ENCODE data around the gene RBM28. TPM values are rescaled to one million over a fixed set of nuclear protein-coding genes. Genes with fewer than 3 reads are reported as not detected.
A peak's percentile ranks its signal among the peaks of the same experiment; 100 is the strongest.

Gene RBM28
- total RNA-seq, 2 donors from 2014 or later = 43.4 to 51.3 TPM

DNA sequence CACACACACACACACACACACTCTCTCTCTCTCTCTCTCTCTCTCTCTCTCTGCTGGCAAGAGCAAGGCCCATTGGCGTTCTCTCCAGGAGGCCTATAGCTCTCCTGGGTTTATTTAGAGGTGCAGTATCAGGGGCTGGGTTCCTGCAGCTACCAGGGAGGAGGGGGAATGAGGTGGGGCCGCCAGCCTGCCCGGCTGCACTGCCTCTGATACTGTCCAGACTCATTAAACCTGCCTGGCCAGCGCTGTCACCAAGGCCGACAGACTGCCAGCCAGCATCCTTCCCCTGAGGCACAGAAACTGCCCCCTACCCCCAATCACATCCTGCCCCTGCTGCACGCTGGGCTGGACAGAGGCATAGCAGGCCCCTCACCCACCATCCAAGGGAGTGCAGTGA is 13.5 kb upstream of the RBM28 start:
- H3K36me3 Mint-ChIP-seq = peaks cover 0 to 11% of the 10 kb centered on the region in 2 donors
- ATAC-seq = no peak
- H3K27ac Mint-ChIP-seq = no peak overlapping the region
- no peaks in the 10 kb centered on the region for H3K9me3 Mint-ChIP-seq
- DNase-seq (ENCODE audit: low spot score in 2 of 2) = no peak

DNA sequence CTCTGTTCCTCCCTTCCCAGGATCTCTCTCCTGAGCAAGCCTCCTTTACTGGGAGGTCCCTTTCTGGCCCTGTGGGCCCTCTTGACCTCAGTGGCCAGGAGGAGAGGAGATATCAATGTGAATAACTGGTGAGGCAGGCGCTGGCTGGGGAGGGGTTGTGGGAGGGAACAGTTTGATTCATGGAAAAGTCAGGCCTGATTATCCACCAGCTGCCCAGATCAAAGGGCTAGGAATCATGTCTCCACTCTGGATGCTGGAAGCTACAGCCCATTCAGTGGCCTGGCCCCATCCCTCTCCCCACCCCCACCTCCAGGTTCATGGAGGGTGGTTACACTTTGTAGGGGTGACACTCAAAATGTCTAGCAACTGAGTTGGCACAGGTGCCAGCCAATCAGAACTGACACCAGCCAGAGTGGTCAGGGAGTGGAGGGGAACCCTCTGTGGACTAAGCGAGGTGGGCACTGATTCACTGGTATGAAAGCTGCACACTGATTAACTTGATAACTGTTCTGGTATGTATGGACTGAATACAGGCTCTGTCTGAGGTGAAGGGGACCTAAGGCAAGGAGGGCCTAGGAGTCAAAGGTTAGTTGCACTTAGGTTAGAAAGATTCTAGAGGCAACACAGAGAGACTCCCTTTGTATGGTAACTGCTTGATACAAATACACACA is 13.0 kb upstream of the RBM28 start:
- H3K9me3 Mint-ChIP-seq = no peaks in the 10 kb centered on the region
- DNase-seq (ENCODE audit: low spot score in 2 of 2) = no peak
- no peak for ATAC-seq
- H3K36me3 Mint-ChIP-seq = peaks cover 0 to 6% of the 10 kb centered on the region in 2 donors
- no peak overlapping the region for H3K27ac Mint-ChIP-seq

DNA sequence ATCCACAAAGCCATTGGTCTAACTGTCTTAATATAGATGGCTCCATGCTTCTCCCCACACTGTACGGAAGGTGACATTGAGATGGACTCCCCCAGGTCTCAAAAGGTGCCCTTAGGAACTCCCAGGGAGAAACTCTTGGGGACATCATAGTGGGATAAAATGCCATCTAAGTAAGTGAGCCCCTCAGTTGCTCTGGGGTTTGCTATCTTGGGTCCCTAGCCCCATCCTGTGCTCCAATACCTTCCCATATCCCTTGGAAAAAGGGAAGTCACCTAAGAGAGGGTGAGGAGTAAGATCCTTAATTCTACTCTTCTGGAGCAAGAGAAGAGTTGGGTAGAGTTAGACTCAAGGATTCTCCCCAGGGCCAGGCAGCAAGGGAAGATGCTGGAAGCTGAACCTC is 9.9 kb upstream of the RBM28 start:
- H3K9me3 Mint-ChIP-seq = no peaks in the 10 kb centered on the region
- H3K36me3 Mint-ChIP-seq = peaks cover 0 to 6% of the 10 kb centered on the region in 2 donors
- DNase-seq (ENCODE audit: low spot score in 2 of 2) (no peak), ATAC-seq (no peak)
- no peak overlapping the region for H3K27ac Mint-ChIP-seq

DNA sequence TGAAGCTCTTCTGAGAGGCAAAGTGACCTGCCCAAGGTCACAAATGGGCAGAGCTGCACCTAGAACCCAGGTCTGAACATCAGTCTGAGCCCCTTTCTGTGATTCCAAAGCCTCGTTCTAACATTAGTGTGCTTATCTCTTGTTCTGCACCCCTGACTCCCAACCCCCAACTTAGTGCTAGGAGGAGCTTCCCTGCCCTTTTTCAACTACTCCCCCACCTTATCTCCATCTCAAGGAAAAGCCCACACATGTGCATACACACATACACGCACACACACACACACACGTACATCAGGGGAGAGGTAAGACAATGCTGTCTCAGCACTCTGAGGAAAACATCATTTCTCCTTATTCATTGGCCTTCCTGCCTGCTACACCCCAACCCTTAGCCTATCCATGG is 9.5 kb upstream of the RBM28 start:
- peaks cover 0 to 6% of the 10 kb centered on the region in 2 donors for H3K36me3 Mint-ChIP-seq
- DNase-seq (ENCODE audit: low spot score in 2 of 2) (no peak), ATAC-seq (no peak)
- no peaks in the 10 kb centered on the region for H3K9me3 Mint-ChIP-seq
- no peak overlapping the region for H3K27ac Mint-ChIP-seq

DNA sequence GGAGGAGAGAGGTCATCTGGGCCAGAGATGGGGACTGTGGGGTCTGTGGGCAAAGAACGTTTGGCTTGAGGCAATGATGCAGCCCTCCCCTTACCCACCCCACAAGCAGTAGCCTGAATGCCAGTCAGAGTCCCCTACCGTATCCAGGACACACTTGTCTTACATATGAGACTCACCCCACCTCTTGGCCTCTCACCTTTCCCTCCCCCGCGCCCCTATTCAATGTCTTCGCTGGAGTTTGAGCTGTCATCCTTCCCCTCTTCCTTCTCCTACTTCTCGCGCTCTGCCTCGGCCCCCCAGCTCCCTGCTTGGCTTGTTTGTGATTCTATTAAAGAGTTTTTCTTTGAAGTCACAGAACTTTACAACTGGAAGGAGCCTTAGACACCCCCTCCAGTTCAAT is 8.9 kb upstream of the RBM28 start:
- Mint-ChIP-seq H3K36me3 (peaks cover 0 to 6% of the 10 kb centered on the region in 2 donors), H3K27ac (no peak overlapping the region), H3K9me3 (no peaks in the 10 kb centered on the region)
- no peak for DNase-seq (ENCODE audit: low spot score in 2 of 2)
- ATAC-seq = no peak

DNA sequence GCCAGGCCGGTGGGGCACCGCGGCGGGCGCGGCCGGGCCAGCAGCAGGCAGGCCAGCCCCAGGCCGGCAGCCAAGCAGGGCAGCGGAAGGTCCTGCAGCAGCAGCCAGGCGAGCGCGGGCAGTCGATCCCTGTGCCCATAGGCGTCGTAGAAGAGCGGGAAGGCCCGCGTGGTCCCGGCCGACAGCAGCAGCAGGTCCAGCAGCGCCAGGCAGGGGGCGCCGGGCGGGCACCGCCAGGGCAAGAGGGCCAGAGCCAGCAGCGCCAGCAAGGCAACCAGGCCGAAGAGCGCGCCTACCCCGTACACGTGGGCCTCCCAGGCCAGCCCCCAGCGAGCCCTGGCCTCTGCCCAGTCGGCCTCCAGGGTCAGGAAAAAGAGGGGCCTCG is 8.4 kb upstream of the RBM28 start:
- Mint-ChIP-seq H3K9me3 (no peaks in the 10 kb centered on the region), H3K27ac (no peak overlapping the region), H3K36me3 (peaks cover 0 to 6% of the 10 kb centered on the region in 2 donors)
- ATAC-seq = peak; percentile 20 to 50
- DNase-seq (ENCODE audit: low spot score in 2 of 2) = peak in 1 of 2 donors; percentile 35

DNA sequence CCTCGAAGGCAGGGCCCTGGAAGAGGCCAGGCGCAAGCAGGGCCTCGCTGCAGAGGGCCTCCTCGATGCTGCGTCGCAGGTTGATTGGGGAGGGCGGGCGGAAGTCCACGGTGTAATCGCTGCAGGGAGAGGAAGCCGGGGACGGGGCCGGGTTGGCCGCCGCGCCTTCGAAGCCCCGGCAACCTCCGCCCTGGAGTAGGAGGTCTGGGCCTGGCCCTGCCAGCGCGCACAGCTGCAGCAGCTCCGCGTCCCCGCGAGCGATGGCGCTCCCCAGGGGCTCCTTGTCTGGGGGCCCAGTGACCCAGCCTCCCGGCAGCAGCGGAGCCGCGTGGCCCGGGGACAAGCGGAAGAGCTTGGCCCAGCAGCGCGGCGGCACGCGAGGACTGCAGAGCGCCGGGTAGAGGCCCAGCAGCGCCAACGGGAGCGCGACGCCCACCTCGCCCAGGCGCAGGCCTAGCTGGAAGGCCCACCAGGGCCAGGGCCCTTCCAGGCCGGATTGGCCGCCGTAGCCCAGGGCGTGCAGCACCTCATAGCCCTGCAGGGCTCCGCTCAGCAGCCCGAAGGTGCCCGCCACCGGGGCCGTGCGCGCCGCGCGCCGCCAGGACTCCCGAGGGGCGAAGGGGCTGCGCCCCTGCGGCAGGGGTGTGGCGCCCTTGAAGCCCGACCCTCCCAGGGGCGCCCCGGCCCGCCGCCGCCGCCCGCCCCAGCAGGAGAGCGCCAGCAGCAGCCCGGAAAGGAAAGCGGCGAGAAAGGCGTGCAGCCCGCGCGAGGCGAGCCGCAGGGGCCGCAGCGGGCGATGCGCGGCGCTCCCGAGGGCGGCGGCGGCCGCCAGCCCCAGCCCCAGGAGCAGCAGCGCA is 7.8 kb upstream of the RBM28 start:
- H3K27ac Mint-ChIP-seq = no peak overlapping the region
- DNase-seq (ENCODE audit: low spot score in 2 of 2) (no peak), ATAC-seq (peak; percentile 24 to 41)
- H3K36me3 Mint-ChIP-seq = peaks cover 0 to 6% of the 10 kb centered on the region in 2 donors
- no peaks in the 10 kb centered on the region for H3K9me3 Mint-ChIP-seq

DNA sequence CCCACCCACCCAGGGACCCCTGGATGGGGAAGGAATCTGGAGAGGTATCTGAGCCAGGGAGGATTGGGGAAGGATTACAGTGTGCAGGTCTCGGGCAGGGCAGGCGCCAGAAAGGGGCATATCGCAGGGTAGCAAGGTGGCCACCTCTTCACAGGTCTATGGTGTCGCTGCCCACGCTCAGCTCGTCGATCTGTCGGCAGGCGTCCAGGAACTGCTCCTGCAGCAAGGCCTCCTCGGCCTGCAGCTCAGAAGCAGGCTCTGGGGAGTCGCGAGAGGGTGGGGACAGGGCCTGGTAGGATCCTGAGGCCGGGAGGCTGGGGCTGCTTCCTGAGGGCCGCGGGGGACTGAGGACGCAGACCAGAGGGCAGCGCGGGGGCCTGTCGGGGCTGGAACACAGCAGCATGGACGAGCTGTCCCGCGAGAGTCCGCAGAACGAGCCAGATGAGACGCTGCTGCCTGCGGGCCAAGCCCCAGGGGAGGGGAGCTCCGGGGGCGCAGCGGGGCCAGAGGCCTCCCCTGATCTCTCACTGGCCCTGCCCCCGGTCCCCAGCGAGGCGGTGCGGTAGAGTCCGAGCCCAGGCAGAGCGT is 7.1 kb upstream of the RBM28 start:
- Mint-ChIP-seq H3K36me3 (peaks cover 0 to 6% of the 10 kb centered on the region in 2 donors), H3K9me3 (no peaks in the 10 kb centered on the region), H3K27ac (no peak overlapping the region)
- ATAC-seq (no peak), DNase-seq (ENCODE audit: low spot score in 2 of 2) (no peak)

DNA sequence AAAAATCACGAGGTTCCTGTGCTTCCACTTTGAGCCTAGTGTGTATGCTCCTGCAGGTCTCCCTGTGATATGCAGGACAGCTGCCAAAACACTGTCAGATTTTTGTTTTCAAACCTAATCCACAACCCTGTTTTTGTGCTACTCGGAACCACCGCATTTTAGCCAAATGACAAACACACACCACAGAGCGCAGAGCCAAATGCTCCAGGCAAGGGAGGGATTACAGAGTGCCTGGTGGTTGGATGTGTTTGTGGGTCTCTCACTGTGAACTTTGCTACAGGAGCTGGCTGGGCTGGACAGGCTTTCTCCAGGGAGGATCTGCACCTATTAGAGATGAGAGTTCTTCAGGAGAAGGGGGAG is 5.7 kb upstream of the RBM28 start:
- Mint-ChIP-seq H3K9me3 (no peaks in the 10 kb centered on the region), H3K36me3 (peaks cover 0 to 6% of the 10 kb centered on the region in 2 donors), H3K27ac (no peak overlapping the region)
- DNase-seq (ENCODE audit: low spot score in 2 of 2) = no peak
- no peak for ATAC-seq

DNA sequence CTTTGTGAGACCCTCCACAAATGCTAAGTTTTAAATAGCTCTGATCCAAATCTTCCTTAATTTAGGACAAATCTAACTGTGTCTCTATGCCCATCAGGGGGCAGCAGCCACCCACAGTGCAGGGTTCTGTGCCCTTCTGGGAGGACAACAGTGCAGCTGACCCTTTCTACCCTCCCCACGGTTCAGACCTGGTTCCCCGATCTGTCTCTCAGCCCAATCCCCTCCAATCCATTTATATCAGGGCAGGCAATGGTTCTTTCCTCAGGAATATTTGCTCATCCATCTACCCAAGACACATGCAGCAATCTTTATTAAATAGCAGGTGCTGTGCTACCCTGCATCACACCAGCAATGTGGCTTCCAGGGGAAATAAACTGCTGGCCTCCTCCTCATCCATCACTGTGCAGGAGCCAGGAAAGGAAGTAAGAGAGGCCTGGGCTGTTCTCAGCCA is 4.0 kb upstream of the RBM28 start:
- ATAC-seq (peak in 1 of 2 donors; percentile 45), DNase-seq (ENCODE audit: low spot score in 2 of 2) (peak in 1 of 2 donors; percentile 60)
- Mint-ChIP-seq H3K27ac (no peak overlapping the region), H3K9me3 (no peaks in the 10 kb centered on the region), H3K36me3 (peaks cover 0 to 9% of the 10 kb centered on the region in 2 donors)

DNA sequence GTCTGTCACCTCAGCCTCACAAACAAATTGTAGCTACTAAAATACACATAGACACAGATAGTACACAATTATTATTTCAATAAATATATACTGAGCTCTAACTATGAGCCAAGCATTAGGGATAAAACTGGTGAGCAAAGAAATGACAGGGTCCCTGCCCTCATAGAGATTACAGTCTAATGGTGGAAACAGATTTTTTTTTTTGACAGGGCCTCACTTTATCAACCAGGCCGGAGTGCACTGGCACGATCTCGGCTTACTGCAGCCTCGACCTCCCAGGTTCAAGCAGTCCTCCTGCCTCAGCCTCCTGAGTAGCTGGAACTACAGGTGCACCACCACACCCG is 695 bp upstream of the RBM28 start:
- DNase-seq (ENCODE audit: low spot score in 2 of 2) = no peak
- no peaks in the 10 kb centered on the region for H3K9me3 Mint-ChIP-seq
- H3K27ac Mint-ChIP-seq = peak overlapping the region in 1 of 2 donors; percentile 93
- ATAC-seq = no peak
- H3K36me3 Mint-ChIP-seq = peaks cover 0 to 10% of the 10 kb centered on the region in 2 donors

DNA sequence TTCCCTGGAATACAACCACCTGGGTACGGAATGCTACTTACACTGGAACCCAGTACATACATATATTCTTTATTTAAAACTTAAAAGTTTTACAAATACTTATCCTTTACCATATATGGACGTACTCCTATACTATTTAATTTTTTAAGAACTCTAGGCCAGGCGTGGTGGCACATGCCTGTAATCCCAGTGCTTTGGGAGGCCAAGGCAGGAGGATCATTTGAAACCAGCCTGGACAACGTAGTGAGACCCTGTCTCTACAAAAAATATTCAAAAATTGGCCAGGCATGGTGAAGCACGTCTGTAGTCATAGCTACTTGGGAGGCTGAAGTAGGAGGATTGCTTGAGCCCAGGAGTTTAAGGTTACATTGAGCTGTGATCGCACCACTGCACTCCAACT is 2.0 kb downstream of the RBM28 start:
- Mint-ChIP-seq H3K36me3 (peaks cover 0 to 16% of the 10 kb centered on the region in 2 donors), H3K27ac (peak overlapping the region in 1 of 2 donors; percentile 93), H3K9me3 (no peaks in the 10 kb centered on the region)
- no peak for DNase-seq (ENCODE audit: low spot score in 2 of 2)
- no peak for ATAC-seq

DNA sequence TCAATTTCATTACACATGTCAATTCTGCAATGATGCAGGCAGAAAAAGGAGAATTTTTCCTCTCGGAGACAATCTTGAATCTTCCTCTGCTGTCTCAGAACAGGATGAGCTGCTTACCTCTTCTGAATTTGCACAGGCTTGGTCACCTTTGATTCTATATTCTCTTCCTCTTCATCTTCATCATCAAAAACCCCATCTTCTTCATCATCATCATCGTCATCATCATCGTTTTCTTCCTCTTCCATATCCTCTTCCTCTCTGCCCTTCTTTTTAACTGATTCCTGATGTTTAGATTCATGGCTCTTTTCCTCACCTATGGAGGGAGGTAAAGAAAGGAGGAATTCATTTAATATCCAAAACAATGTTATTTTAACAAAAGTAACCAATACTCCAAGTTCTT is 8.0 kb downstream of the RBM28 start:
- ATAC-seq = no peak
- Mint-ChIP-seq H3K9me3 (no peaks in the 10 kb centered on the region), H3K36me3 (peaks cover 0 to 13% of the 10 kb centered on the region in 2 donors), H3K27ac (peak overlapping the region in 1 of 2 donors; percentile 59)
- no peak for DNase-seq (ENCODE audit: low spot score in 2 of 2)

DNA sequence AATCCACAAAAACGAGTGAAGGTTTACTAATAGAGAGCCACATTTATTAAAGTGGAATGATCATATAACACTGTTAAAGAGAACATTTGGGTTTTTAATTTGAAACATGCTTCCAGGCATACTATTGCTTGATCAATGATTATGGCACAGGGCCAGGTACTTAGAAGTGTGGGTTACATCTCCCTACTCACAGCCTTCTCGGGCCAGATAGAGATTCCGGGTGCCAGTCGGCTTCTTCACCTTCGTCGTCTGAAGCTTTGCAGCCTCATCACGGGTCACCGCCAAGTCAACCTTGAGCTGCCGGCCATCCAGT is 19.4 kb downstream of the RBM28 start:
- no peak for ATAC-seq
- no peak for DNase-seq (ENCODE audit: low spot score in 2 of 2)
- no peak overlapping the region for H3K27ac Mint-ChIP-seq
- peaks cover 0 to 9% of the 10 kb centered on the region in 2 donors for H3K36me3 Mint-ChIP-seq
- H3K9me3 Mint-ChIP-seq = no peaks in the 10 kb centered on the region

DNA sequence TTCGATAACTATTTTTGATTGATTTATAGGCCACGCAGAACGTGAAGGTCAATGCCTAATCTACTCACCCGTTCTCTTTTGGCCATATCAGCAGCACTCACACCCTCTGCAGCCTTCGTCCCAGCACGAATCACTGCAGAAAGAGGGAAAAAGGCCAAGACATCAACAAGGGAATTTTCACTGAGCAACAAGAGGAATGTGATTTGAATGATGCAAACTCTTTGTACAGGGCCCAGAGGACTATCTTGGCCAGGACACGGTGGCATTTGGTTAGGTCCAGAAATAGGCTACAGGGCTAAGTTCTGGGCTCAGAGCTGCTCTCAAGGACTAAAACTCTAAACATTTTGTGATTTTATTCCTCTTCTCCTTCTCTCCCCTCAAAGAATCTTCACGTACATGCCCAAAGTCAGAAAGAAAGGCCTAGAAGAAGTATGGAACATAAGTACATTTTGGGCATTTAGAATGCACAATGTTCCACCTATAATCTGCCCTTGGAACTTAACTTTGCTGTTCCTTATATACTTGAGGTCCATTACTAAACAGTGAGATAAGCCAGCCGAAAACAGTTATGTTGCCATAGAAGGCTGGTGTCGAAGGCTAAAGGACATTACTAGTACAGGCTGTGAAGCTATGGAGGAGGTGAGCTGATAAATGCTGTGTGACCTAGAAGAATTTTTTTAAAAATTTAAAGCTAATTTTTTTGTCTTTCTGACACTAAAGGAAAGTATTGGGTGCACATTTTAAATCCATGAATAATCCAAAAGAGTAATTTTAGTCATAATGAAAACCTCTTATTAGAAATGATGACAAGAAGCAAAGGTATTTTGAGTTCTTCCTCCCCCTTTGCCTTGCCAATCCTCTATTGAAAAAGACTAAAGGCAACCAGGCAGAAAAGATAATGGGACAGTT is 20.0 kb downstream of the RBM28 start:
- H3K36me3 Mint-ChIP-seq = peaks cover 5 to 9% of the 10 kb centered on the region in 2 donors
- no peak for ATAC-seq
- no peak overlapping the region for H3K27ac Mint-ChIP-seq

DNA sequence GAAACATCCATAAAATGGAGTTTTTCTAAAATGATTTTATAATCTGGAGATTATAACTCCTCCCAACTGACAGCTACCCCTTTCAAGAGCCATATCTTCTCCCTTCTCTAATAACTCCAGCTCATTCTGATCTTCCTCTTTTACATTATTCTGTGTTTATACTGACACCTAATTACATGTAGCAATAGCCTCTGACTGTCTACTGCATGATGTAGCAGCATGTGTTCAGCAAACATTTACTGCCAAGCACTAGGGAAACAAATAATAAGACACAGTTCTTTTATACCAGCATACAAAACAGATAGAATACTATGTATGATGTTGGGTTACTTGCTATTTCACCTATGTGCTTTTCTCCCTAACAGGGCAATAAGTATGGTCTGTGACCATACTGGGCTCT is 20.7 kb downstream of the RBM28 start:
- Mint-ChIP-seq H3K9me3 (no peaks in the 10 kb centered on the region), H3K36me3 (peaks cover 5 to 9% of the 10 kb centered on the region in 2 donors), H3K27ac (no peak overlapping the region)
- DNase-seq (ENCODE audit: low spot score in 2 of 2) (no peak), ATAC-seq (no peak)

More for the DNA sequence above, 20.0 kb downstream of the RBM28 start:
- no peaks in the 10 kb centered on the region for H3K9me3 Mint-ChIP-seq
- DNase-seq (ENCODE audit: low spot score in 2 of 2) = no peak
